TTC549 (cell line): ENCODE data around the gene LRP1.

Experiments used
- FAIRE-seq: peaks from 2 replicates; lab custom pipeline; 2012; peaks lifted over from hg19 to GRCh38; lab: Jason Lieb, UNC

The LRP1 gene

DNA sequence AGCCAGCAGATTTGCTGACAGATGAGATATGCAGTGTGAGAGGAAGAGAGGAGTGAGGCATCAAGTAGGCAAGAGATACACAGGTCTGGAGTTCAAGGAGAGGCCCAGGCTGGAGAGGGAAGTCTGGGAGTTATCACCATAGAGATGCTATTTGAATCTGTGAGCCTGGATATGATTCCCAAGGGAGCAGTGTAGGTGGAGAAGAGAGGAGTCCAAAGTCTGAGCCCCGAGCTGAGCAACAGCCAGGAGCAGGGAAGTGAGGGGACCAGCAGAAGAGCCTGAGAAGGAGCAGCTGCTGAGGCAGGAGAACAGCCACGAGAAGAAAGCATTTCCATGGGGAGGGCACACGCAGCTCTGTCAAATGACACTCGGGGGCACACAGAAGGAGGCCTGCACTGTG is 68.2 kb downstream of the LRP1 start:
- FAIRE-seq = no peak

DNA sequence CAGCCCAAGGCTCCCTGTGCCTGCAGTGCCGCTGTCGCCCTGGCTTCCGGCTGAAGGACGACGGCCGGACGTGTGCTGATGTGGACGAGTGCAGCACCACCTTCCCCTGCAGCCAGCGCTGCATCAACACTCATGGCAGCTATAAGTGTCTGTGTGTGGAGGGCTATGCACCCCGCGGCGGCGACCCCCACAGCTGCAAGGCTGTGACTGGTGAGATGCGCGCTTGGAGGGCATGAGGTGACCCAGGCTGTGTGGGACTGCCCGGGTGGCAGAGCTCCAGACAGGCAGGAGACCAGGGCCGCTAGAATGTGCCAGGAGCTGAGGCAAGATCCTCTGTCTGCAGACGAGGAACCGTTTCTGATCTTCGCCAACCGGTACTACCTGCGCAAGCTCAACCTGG is 68.7 kb downstream of the LRP1 start:
- no peak for FAIRE-seq

DNA sequence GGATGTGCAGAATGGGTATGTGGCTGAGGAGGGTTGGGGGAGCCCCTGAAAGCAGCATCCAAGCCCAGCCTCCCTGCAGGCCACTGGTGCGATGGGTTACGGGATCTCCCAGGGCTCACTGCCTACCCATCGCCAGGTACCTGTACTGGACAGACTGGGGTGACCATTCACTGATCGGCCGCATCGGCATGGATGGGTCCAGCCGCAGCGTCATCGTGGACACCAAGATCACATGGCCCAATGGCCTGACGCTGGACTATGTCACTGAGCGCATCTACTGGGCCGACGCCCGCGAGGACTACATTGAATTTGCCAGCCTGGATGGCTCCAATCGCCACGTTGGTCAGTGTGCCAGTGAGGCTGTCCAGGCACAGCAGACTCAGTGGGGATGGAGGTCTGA is 70.0 kb downstream of the LRP1 start:
- FAIRE-seq = no peak

DNA sequence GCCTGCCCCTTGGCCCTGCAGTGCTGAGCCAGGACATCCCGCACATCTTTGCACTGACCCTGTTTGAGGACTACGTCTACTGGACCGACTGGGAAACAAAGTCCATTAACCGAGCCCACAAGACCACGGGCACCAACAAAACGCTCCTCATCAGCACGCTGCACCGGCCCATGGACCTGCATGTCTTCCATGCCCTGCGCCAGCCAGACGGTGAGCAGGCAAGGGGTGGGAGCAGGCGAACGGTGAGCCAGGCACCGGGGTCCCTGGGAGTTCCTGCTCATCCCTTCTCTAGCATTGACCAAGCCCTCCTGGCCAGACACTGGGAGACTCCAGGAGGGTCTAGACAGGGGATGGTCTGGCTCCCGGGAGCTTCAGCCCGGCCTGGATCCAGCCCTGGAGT is 70.9 kb downstream of the LRP1 start:
- no peak for FAIRE-seq

DNA sequence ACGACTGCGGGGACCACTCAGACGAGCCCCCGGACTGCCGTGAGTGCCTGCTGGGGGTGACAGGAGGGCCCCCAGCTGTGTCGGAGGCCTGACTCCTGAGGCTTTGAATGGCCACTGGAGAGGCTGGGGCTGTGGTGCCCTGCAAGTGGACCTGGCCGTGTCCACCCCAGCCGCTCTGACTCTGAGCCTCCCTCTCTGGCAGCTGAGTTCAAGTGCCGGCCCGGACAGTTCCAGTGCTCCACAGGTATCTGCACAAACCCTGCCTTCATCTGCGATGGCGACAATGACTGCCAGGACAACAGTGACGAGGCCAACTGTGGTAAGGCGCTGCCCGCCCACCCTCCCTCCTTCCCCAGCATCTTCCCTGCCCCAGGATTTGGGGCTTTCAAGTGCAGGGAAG is 72.2 kb downstream of the LRP1 start:
- no peak for FAIRE-seq

DNA sequence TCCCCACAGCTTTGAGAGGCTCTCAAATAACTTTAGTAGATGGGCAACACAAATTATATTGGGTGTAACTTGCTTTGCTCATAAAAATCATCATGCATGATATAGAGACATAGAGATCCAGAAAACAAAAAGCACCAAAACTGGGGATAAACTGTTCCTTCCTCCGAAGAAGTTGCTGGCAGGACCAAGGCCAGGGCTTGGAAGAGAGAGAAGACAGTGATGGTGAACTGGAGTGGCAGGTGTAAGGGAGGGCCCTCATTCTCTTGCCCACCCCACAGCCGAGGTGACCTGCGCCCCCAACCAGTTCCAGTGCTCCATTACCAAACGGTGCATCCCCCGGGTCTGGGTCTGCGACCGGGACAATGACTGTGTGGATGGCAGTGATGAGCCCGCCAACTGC is 72.9 kb downstream of the LRP1 start:
- FAIRE-seq = no peak

DNA sequence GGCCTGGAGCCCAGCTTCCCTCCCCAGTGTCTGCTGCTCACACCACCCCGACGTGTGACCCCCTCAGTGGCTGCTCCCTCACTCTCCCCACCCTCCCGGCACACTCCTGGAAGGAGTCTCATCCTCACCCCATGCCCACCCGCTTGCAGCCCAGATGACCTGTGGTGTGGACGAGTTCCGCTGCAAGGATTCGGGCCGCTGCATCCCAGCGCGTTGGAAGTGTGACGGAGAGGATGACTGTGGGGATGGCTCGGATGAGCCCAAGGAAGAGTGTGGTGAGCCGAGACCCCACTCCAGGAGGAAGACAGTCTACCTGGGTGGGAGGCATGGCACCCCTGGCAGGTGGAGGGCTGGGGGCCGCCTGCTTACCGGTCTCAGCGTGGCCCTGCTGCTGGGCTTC is 73.3 kb downstream of the LRP1 start:
- FAIRE-seq = no peak

DNA sequence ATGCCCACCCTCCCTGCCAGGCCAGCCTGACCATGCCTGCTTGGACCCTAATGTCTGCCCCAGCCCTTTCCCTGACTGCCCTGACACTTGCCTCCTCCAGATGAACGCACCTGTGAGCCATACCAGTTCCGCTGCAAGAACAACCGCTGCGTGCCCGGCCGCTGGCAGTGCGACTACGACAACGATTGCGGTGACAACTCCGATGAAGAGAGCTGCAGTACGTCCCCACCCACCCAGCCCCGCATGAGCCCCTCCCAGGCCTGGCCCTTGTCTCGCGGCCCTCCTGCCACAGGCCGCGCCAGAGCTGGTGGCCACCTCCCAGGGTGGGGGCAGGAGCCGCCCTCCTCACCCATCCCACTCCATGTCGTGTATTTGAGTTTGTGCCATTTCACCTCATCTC is 74.0 kb downstream of the LRP1 start:
- no peak for FAIRE-seq

DNA sequence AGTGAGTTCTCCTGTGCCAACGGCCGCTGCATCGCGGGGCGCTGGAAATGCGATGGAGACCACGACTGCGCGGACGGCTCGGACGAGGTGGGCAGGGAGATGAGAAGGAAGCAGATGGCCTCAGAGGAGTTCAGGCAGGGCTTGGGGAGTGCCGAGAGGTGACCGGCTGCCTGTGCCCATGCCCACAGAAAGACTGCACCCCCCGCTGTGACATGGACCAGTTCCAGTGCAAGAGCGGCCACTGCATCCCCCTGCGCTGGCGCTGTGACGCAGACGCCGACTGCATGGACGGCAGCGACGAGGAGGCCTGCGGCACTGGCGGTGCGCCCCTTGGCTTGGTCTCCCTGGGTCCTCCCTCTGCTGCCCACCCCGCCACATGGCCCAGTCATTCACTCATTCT is 74.9 kb downstream of the LRP1 start:
- FAIRE-seq = no peak

DNA sequence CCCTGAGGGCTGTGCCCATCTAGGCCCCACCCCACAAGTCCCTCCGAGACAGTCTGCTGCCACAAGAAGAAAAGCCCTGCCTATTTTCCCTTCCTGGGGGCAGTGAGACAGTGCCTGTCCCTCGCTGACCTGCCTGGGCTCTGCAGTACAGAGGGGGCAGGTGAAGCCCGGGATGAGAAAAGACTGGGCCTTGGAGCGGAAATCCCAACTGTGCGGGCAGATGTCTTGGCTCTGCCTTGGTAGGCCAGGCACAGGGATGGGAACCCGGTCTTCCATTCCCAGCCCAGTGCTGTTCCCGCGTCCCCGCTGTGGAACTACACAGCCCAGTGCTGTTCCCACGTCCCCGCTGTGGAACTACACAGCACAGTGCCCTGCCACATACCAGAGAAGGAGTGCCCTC is 75.5 kb downstream of the LRP1 start:
- no peak for FAIRE-seq

DNA sequence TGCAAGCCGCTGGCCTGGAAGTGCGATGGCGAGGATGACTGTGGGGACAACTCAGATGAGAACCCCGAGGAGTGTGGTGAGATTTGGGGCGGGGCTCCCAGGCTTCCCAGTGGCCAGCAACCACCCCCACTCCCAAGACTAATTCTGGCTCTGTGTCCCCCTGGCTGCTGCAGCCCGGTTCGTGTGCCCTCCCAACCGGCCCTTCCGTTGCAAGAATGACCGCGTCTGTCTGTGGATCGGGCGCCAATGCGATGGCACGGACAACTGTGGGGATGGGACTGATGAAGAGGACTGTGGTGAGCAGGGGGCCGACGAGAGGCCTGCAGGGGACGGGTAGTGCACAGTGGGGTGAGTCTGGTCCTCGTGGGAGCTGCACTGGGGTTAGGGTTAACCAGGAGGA is 76.2 kb downstream of the LRP1 start:
- no peak for FAIRE-seq

DNA sequence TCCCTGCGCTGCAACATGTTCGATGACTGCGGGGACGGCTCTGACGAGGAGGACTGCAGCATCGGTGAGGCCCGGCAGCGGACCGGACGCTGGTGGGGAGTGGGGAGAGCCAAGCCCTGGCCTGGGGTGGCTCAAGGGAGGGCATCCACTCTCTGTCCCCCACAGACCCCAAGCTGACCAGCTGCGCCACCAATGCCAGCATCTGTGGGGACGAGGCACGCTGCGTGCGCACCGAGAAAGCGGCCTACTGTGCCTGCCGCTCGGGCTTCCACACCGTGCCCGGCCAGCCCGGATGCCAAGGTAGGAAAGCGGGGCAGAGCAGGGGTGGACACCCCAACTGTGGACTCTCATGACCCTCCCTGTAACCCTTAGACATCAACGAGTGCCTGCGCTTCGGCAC is 76.9 kb downstream of the LRP1 start:
- no peak for FAIRE-seq

DNA sequence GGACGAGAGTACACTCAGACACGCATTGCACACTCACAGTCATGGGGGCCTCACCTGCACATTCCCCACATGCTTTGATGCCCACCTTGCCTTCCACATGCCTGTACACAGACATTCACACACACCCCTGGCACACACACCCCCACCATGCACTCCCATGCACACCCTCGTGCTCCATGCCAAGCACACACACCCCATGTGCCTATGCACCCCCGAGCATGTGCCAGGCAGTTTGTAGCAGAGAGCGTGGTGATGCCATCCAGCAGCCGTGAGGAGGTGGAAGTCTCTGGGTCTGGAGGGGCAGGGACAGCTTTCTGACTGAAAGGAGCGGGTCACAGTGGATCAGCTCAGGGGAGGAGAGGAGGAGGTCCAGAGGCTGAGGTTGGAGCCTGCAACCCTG is 77.6 kb downstream of the LRP1 start:
- FAIRE-seq = no peak

DNA sequence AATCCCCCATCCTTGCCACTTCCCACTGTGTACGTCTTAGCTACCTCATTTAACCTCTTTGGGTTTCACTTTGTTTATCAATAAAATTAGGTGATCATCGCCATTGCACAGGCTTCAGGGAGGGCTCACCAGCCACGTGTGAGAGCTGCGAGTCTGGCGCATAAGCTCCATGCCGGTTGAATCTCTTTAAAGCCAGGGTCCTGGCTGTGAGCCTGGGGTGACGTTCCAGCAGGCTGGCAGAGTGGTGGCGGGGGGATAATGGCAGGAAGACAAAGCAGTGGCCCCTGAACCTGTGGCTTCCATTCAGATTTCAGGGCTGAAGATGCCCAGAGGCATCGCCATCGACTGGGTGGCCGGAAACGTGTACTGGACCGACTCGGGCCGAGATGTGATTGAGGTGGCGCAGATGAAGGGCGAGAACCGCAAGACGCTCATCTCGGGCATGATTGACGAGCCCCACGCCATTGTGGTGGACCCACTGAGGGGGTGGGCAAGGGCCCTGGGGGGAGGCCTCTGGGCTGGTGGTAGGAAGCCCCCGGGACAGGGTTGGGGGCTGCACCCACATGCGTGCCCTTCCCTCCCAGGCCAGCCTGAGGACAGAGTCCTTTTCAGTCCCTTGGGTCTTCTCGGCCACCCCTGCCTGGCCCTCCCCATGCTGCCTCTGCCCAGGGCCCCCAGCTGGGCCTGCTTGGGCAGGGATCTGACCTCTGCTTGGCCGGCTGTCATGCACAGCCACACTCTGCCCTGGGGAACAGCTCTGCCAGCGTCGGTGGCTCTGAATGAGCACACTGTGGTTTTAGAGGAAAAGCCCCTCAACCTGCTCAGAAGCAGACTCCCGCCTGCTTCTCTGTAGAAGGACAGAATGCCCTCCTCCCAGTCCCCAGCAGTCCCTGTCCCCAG is 79.7 kb downstream of the LRP1 start:
- FAIRE-seq = no peak

DNA sequence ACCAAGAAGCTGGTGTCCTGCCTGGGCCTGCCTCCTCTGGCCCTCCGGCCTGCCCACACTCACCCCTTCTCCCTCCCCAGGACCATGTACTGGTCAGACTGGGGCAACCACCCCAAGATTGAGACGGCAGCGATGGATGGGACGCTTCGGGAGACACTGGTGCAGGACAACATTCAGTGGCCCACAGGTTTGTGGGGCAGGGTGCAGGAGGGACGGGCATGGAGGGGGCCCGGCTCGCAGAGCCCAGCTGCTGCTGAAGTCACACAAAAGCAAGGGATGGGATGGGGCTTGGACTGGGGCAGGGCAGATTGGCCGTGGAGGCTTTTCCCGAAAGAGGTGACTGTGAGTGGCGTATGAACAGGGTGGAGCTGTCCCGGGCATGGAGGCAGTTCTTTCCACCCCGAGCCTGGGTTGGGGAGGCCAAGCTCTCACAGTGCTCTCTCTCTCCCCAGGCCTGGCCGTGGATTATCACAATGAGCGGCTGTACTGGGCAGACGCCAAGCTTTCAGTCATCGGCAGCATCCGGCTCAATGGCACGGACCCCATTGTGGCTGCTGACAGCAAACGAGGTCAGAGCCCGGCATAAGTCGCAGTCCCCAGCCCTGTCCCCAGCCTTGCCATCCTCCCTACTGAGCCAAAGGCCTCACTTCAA is 80.5 kb downstream of the LRP1 start:
- no peak for FAIRE-seq

DNA sequence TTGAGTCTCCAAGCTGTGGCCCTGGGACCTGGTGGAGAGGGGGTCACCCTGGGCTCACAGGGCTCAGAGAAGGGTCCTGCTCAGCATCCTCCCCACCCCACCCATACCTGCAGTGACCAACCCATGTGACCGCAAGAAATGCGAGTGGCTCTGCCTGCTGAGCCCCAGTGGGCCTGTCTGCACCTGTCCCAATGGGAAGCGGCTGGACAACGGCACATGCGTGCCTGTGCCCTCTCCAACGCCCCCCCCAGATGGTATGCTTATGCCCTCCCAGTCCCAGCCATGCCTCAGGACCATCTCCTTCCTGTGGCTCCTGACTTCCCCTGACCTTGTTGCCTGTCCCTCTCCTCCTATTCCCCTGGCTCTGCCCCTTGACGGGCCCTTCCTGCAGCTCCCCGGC is 81.6 kb downstream of the LRP1 start:
- FAIRE-seq = no peak

DNA sequence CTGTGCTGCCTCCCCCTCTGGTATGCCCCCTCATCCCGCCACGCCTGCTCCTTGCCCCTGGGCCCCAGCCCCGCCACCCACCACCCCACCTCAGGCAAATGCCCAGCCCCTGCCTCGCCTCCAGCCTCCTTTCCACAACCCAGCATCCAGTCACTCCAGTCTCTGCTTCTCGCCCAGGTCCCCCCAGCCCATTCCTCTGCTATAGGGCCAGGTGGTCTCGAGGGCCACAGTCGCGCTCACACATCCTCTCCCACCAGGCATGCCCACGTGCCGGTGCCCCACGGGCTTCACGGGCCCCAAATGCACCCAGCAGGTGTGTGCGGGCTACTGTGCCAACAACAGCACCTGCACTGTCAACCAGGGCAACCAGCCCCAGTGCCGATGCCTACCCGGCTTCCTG is 82.2 kb downstream of the LRP1 start:
- FAIRE-seq = no peak

DNA sequence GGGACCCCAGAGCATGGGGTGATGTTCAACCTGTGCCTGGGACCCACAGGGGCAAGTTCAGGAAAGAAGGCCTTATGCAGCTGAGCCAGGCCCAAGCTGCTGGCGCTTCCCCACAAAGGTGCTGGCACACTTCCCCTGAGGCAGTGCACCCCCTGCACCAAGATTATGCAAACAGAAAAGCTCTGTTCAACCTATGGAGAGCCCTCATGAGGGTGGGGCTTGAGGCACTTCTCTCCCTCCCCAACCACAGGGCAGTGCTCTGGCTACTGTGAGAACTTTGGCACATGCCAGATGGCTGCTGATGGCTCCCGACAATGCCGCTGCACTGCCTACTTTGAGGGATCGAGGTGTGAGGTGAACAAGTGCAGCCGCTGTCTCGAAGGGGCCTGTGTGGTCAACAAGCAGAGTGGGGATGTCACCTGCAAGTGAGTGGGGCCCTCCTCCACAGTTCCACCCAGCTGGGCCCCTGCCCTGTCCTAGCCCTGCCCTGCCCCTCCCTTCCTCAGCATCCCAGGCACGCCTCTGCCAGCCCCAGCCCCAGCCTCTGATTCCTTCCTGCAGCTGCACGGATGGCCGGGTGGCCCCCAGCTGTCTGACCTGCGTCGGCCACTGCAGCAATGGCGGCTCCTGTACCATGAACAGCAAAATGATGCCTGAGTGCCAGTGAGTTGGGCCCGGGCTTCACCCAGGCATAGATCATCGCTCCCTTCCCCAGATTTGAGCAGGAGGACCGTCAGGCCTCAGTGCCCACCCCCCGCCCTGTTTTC is 82.8 kb downstream of the LRP1 start:
- no peak for FAIRE-seq

DNA sequence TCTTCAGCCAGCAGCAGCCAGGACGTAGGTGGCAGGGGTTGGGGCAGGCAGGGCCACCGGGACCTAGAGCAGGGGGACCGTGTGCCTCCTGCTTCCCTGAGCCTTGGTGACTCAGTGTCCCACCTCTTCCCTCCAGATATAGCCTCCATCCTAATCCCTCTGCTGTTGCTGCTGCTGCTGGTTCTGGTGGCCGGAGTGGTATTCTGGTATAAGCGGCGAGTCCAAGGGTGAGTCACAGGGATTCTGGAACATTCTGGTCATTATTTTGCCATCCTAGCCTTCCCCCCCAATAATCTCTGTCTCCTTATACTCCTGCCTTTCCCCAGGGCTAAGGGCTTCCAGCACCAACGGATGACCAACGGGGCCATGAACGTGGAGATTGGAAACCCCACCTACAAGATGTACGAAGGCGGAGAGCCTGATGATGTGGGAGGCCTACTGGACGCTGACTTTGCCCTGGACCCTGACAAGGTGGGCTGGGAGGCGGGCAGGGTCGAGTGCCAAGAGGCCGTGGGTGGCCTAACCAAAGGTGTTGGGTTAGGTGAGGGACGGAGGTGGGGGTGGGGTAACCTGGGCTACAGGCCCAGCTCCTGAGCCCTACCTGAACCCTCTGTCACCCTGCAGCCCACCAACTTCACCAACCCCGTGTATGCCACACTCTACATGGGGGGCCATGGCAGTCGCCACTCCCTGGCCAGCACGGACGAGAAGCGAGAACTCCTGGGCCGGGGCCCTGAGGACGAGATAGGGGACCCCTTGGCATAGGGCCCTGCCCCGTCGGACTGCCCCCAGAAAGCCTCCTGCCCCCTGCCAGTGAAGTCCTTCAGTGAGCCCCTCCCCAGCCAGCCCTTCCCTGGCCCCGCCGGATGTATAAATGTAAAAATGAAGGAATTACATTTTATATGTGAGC is 83.8 kb downstream of the LRP1 start:
- FAIRE-seq = no peak

DNA sequence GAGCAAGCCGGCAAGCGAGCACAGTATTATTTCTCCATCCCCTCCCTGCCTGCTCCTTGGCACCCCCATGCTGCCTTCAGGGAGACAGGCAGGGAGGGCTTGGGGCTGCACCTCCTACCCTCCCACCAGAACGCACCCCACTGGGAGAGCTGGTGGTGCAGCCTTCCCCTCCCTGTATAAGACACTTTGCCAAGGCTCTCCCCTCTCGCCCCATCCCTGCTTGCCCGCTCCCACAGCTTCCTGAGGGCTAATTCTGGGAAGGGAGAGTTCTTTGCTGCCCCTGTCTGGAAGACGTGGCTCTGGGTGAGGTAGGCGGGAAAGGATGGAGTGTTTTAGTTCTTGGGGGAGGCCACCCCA is 84.4 kb downstream of the LRP1 start:
- FAIRE-seq = no peak

DNA sequence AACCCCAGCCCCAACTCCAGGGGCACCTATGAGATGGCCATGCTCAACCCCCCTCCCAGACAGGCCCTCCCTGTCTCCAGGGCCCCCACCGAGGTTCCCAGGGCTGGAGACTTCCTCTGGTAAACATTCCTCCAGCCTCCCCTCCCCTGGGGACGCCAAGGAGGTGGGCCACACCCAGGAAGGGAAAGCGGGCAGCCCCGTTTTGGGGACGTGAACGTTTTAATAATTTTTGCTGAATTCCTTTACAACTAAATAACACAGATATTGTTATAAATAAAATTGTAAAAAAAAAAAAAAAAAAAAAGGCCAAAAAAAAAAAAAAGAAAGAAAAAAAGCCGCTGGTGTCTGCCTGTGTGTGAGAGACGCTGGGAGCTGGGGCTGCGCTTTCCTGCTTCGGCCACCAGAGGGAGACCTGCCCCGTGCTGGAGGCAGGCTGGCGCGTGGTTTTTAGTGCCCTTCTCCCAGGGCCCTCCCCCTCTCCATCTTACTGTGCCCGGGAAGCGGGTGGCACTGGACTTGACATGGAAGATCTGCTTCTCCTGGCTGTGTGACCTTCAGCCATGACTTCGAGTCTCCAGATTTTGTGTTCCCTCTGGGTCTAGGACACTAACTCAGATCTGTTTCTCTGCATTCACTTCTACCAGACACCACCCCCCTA is 84.9 kb downstream of the LRP1 start:
- FAIRE-seq = peak; percentile 77
